ENCODE results near the gene EFNA1. TPM values are rescaled to one million over a fixed set of nuclear protein-coding genes. Genes with fewer than 3 reads are reported as not detected.
A peak's percentile ranks its signal among the peaks of the same experiment; 100 is the strongest.

Gene EFNA1
- total and polyA plus RNA-seq, 2 of the 13 experiments (the other 11 are each of a cell fraction or from before 2014, with no cell fraction given), result 81.8 to 874 TPM

DNA sequence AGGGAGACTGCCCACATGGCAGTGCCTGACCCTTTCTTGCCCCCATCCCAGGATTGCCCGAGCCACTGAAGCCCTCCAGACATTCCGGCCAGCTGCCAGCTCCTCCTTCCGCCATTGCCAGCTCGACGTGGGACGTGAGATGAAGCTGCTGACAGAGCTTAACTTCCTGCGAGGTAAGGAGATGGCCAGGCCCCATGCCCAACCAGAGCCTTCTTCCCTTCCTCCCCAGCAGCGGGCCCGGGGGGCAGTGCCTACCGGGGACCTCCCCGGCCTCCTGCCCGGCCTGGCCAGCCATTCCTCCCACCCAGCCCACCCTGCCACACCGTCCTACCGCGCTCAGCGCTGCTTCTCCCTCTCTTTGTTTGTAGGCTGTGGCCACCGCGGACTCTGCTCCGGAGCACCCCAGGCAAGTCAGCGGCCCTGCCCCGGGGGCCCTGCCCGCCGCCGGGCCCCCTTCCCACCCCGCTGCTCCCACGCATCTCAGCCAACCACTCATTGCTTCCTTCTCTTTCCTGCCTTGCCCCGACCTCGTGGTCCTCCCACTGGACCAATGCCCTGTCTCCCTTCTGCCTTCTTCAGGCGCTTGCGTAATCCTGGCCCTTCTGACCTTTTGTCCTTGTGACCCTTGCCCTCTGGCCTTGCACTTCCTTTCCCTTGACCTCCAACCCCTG, 50.9 kb downstream of the EFNA1 start (continued):
- TF ChIP-seq ZSCAN21 (CRISPR knock-in tag; IDR thresholded peaks at IDR 0.05; ENCODE audit: borderline replicate concordance), result 0 out of 2 replicates have a peak, but pooled peaks have one; percentile 8
- TF ChIP-seq SMARCC2 (IDR thresholded peaks at IDR 0.05), result no peak
- no peak for TF ChIP-seq SNRNP70 (IDR thresholded peaks at IDR 0.05; ENCODE audit: low read depth, low read length)
- 0 out of 2 replicates have a peak, but pooled peaks have one; percentile 25 for TF ChIP-seq MIXL1 (CRISPR knock-in tag; IDR thresholded peaks at IDR 0.05)
- no peak for TF ChIP-seq DNMT3B (CRISPR knock-in tag; conservative IDR thresholded peaks at IDR 0.05)
- no peak for TF ChIP-seq ZNF816 (CRISPR knock-in tag; IDR thresholded peaks at IDR 0.05; ENCODE audit: borderline replicate concordance)
- TF ChIP-seq, protein P1, sequence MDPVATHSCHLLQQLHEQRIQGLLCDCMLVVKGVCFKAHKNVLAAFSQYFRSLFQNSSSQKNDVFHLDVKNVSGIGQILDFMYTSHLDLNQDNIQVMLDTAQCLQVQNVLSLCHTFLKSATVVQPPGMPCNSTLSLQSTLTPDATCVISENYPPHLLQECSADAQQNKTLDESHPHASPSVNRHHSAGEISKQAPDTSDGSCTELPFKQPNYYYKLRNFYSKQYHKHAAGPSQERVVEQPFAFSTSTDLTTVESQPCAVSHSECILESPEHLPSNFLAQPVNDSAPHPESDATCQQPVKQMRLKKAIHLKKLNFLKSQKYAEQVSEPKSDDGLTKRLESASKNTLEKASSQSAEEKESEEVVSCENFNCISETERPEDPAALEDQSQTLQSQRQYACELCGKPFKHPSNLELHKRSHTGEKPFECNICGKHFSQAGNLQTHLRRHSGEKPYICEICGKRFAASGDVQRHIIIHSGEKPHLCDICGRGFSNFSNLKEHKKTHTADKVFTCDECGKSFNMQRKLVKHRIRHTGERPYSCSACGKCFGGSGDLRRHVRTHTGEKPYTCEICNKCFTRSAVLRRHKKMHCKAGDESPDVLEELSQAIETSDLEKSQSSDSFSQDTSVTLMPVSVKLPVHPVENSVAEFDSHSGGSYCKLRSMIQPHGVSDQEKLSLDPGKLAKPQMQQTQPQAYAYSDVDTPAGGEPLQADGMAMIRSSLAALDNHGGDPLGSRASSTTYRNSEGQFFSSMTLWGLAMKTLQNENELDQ (CRISPR knock-in tag; IDR thresholded peaks at IDR 0.05; ENCODE audit: borderline replicate concordance), result no peak
- TF ChIP-seq SRY (CRISPR knock-in tag; IDR thresholded peaks at IDR 0.05), result no peak
- no peak for TF ChIP-seq PAF1 (CRISPR knock-in tag; IDR thresholded peaks at IDR 0.05)
- TF ChIP-seq CCAR2 (optimal IDR thresholded peaks at IDR 0.05; ENCODE audit: low read depth, low read length), result no peak
- TF ChIP-seq KLF16 (CRISPR knock-in tag; IDR thresholded peaks at IDR 0.05), result no peak
- TF ChIP-seq KMT2B (CRISPR knock-in tag; IDR thresholded peaks at IDR 0.05), result no peak
- TF ChIP-seq TSC22D2 (CRISPR knock-in tag; IDR thresholded peaks at IDR 0.05; ENCODE audit: borderline replicate concordance), result no peak
- TF ChIP-seq SNAI1 (CRISPR knock-in tag; IDR thresholded peaks at IDR 0.05; ENCODE audit: borderline replicate concordance), result no peak
- TF ChIP-seq, protein P2, sequence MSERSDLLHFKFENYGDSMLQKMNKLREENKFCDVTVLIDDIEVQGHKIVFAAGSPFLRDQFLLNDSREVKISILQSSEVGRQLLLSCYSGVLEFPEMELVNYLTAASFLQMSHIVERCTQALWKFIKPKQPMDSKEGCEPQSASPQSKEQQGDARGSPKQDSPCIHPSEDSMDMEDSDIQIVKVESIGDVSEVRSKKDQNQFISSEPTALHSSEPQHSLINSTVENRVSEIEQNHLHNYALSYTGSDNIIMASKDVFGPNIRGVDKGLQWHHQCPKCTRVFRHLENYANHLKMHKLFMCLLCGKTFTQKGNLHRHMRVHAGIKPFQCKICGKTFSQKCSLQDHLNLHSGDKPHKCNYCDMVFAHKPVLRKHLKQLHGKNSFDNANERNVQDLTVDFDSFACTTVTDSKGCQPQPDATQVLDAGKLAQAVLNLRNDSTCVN (CRISPR knock-in tag; IDR thresholded peaks at IDR 0.05; ENCODE audit: borderline replicate concordance), result no peak
- TF ChIP-seq SMAD9 (CRISPR knock-in tag; IDR thresholded peaks at IDR 0.05), result no peak
- no peak for TF ChIP-seq ASH2L (IDR thresholded peaks at IDR 0.05; ENCODE audit: insufficient read length, low read depth, low read length)
- TF ChIP-seq, protein P3, sequence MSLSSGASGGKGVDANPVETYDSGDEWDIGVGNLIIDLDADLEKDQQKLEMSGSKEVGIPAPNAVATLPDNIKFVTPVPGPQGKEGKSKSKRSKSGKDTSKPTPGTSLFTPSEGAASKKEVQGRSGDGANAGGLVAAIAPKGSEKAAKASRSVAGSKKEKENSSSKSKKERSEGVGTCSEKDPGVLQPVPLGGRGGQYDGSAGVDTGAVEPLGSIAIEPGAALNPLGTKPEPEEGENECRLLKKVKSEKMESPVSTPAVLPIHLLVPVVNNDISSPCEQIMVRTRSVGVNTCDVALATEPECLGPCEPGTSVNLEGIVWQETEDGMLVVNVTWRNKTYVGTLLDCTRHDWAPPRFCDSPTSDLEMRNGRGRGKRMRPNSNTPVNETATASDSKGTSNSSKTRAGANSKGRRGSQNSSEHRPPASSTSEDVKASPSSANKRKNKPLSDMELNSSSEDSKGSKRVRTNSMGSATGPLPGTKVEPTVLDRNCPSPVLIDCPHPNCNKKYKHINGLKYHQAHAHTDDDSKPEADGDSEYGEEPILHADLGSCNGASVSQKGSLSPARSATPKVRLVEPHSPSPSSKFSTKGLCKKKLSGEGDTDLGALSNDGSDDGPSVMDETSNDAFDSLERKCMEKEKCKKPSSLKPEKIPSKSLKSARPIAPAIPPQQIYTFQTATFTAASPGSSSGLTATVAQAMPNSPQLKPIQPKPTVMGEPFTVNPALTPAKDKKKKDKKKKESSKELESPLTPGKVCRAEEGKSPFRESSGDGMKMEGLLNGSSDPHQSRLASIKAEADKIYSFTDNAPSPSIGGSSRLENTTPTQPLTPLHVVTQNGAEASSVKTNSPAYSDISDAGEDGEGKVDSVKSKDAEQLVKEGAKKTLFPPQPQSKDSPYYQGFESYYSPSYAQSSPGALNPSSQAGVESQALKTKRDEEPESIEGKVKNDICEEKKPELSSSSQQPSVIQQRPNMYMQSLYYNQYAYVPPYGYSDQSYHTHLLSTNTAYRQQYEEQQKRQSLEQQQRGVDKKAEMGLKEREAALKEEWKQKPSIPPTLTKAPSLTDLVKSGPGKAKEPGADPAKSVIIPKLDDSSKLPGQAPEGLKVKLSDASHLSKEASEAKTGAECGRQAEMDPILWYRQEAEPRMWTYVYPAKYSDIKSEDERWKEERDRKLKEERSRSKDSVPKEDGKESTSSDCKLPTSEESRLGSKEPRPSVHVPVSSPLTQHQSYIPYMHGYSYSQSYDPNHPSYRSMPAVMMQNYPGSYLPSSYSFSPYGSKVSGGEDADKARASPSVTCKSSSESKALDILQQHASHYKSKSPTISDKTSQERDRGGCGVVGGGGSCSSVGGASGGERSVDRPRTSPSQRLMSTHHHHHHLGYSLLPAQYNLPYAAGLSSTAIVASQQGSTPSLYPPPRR (CRISPR knock-in tag; IDR thresholded peaks at IDR 0.05; ENCODE audit: borderline replicate concordance), result peak; percentile 64
- TF ChIP-seq KLF13 (CRISPR knock-in tag; IDR thresholded peaks at IDR 0.05), result no peak
- TF ChIP-seq POGZ (CRISPR knock-in tag; IDR thresholded peaks at IDR 0.05), result peak; percentile 37; the same call in 1 of the 2 replicates
- no peak for TF ChIP-seq ZNF792 (CRISPR knock-in tag; IDR thresholded peaks at IDR 0.05)
- peak; percentile 74; the same call in 1 of the 2 replicates for TF ChIP-seq NFKB2 (CRISPR knock-in tag; IDR thresholded peaks at IDR 0.05; ENCODE audit: borderline replicate concordance)

Data from HepG2 (cell line).